ENCODE measurements around the gene RBM15B.
A peak's percentile ranks its signal among the peaks of the same experiment; 100 is the strongest.

The RBM15B gene

GRCh38 chr3:51390246-51391074 lies 625 bp upstream of the RBM15B start:
- no peak for DNase-seq (ENCODE audit: low read depth in 2 of 3, low spot score in 1 of 3)

DNA sequence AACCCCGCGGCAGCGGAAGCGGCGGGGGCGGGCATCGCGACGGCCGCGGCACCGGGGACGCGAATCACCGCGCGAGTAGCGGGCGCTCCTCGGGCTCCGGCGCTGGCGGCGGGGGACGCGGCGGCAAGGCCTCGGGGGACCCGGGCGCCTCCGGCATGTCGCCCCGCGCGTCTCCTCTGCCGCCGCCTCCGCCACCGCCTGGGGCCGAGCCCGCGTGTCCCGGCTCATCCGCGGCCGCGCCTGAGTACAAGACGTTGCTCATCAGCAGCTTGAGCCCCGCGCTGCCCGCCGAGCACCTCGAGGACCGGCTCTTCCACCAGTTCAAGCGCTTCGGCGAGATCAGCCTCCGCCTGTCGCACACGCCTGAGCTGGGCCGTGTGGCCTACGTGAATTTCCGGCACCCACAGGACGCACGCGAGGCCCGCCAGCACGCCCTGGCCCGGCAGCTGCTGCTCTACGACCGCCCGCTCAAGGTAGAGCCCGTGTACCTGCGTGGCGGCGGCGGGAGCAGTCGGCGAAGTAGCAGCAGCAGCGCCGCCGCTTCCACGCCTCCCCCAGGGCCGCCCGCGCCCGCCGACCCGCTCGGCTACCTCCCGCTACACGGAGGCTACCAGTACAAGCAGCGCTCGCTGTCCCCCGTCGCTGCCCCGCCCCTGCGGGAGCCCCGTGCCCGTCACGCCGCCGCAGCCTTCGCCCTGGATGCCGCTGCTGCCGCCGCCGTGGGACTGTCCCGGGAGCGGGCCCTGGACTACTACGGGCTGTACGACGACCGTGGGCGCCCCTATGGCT lies 675 bp downstream of the RBM15B start:
- DNase-seq (ENCODE audit: low read depth in 2 of 3, low spot score in 1 of 3): no peak

- DNase-seq (ENCODE audit: low read depth in 2 of 3, low spot score in 1 of 3): no peak
Measured at GRCh38 chr3:51392355-51393133, 1.5 kb downstream of the RBM15B start.

GRCh38 chr3:51393134-51393495 lies 2.0 kb downstream of the RBM15B start:
- no peak for DNase-seq (ENCODE audit: low read depth in 2 of 3, low spot score in 1 of 3)

- DNase-seq (ENCODE audit: low read depth in 2 of 3, low spot score in 1 of 3): no peak
Measured at GRCh38 chr3:51393564-51393963, 2.5 kb downstream of the RBM15B start.

DNA sequence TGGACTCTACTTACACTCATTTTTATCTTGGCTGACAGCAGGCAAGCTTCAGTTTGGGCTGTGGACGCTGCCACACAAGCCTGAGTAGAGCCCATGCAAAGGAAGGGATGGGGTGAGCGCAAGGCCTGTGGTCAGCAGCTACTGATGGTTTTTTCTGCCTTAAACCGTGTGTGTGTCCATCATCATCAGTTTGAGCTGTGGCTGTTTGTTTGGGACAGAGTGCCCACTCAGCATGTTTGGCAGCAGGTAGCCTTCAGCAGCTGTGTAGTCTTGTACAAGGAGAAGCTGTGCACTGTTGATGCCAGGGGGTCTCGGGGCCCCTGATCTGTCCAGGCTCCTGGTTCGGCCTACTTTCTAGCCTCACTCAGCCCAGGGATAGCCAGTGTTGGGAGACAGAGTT lies 3.5 kb downstream of the RBM15B start:
- DNase-seq (ENCODE audit: low read depth in 2 of 3, low spot score in 1 of 3): no peak

DNA sequence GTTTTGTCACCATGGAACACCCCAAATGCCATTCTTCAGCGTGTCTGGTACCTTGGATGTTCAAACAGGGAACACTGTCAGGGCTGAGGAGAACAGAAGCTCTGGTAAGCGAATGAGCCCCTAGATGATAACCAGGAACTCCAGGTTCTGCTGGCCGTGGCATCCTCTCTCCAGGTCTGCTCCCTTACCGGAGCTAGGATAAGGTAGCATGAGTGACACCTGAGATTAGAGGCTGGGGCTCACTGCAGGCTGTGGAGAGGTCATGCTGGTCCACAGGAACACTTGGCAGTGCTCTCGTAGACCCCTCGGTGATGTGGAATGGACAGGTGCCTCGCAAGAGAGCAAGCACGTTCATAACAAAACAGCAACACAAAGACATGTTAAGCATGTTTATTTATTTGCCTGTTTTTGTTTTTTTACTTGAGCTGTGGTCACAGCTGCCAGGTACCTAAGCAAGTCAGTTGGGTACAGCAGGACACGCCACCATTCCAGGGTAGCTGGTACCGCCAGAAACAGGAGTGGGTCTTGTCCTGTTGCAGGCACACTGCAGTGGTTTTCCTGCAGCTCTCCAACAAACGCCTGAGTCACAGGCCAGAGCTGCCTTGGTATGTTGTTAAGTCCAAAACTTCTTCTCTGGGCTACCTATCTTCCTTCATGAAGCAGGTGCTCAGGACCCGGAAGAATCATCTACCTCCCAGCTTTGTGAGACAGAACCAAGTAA lies 4.6 kb downstream of the RBM15B start:
- DNase-seq (ENCODE audit: low read depth in 2 of 3, low spot score in 1 of 3): no peak

DNA sequence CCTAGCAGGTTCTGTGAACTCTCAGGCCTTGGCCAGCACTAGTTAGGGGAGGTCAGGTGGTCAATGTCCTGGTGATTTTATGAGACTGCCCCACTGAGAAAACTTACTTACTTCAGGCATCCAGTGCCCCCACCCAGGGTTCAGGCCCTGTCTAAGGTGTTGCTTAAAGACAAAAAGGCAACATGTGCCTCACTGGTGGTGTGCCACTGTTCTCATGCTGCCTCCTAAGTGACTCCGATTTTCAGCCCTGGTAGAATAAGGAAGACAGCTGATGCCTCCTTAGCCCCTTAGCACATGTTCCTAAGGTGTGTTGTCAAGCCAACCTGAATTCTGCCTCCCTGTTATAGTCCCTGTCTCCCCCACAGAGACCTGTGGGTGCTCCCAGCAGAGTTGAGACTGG lies 5.3 kb downstream of the RBM15B start:
- DNase-seq (ENCODE audit: low read depth in 2 of 3, low spot score in 1 of 3): no peak

GRCh38 chr3:51397392-51397791 lies 6.3 kb downstream of the RBM15B start:
- no peak for DNase-seq (ENCODE audit: low read depth in 2 of 3, low spot score in 1 of 3)

- DNase-seq (ENCODE audit: low read depth in 2 of 3, low spot score in 1 of 3): no peak
Measured at GRCh38 chr3:51398595-51399310, 7.7 kb downstream of the RBM15B start.

DNA sequence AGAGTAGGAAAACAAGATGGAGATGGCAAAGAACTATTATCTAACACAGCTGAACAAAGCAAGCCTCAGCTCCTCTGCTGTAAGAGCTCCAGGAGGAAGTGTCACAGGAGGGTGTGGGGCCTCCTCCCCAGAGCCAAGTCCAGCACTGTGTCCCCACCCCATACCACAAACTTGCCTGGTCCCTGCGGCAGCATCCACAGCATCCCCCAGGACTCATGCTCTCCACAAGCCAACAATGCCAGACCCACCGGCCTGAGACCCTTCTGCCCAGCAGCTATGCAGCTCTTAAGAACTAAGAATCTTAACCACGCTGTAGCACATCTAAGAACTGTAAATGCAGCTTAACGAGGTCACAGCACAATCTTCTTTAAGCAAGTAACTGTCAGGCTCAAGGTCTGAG lies 9.1 kb downstream of the RBM15B start:
- no peak for DNase-seq (ENCODE audit: low read depth in 2 of 3, low spot score in 1 of 3)

- DNase-seq (ENCODE audit: low read depth in 2 of 3, low spot score in 1 of 3): no peak
Measured at GRCh38 chr3:51401735-51402134, 10.7 kb downstream of the RBM15B start.

DNA sequence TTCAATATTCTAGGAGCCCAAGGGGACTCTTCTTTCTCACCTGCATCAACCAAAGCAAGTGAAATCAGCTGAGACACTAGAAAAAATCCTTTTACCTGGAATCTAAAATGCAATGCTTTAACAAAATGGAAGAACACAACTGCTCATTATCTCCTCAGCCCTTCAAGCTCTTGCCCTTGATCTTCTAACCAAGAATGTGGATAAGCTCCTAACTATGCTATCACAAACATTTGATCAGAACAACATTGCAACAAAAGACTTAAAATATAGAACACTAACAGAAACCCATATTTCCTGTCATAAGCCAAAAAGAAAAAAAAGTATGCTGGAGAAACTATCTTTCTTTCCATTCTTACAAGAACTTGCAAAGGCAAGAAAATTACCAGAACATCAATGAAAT lies 12.6 kb downstream of the RBM15B start:
- no peak for DNase-seq (ENCODE audit: low read depth in 2 of 3, low spot score in 1 of 3)

GRCh38 chr3:51408021-51408420 lies 16.9 kb downstream of the RBM15B start:
- no peak for DNase-seq (ENCODE audit: low read depth in 2 of 3, low spot score in 1 of 3)

- no peak for DNase-seq (ENCODE audit: low read depth in 2 of 3, low spot score in 1 of 3)
Measured at GRCh38 chr3:51408813-51409212, 17.7 kb downstream of the RBM15B start.

- DNase-seq (ENCODE audit: low read depth in 2 of 3, low spot score in 1 of 3): no peak
Measured at GRCh38 chr3:51422211-51422610, 31.1 kb downstream of the RBM15B start.

- DNase-seq (ENCODE audit: low read depth in 2 of 3, low spot score in 1 of 3): no peak
Measured at GRCh38 chr3:51426921-51427320, 35.8 kb downstream of the RBM15B start.

- no peak for DNase-seq (ENCODE audit: low read depth in 2 of 3, low spot score in 1 of 3)
Measured at GRCh38 chr3:51429138-51429537, 38.1 kb downstream of the RBM15B start.

- DNase-seq (ENCODE audit: low read depth in 2 of 3, low spot score in 1 of 3): no peak
Measured at GRCh38 chr3:51434110-51434509, 43.0 kb downstream of the RBM15B start.

DNA sequence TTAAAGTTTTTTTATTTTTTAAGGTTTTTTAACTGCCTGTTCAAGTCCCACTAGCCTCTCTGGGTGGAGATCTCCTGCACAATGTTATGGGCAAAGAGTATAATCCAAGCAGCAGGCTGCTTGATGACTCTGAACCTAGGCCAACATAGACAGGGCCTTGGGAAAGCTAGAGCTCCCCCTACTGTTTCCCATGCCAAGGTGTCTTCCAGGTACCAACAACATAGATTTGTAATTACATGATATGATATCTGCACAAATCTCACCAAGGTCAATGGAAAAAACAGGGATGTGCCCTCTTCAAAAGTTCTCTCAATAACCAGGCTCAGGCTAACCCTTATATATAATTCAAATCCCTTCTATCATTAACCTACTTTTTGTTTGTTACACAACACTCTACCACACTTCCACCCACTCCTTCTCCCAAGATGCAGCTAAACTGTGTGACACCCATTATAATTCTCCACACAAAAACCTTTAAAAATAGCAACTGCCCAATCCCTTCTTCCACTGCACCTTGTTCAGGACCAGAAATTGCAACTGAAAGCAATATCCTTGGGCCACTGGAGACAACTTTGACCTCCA lies 43.8 kb downstream of the RBM15B start:
- peak; percentile 4 to 46 (median 14) for DNase-seq (ENCODE audit: low read depth in 2 of 3, low spot score in 1 of 3)
